ENCODE measurements around the gene DGKI. TPM values are rescaled to one million over a fixed set of nuclear protein-coding genes. Genes with fewer than 3 reads are reported as not detected.

The DGKI gene
- total and polyA plus RNA-seq, 8 donors = under 0.01 to 5.1 (median 0.20) TPM; not detected in 3

- Histone ChIP-seq H3K9me3 (no peaks in the 10 kb centered on the region), H3K4me1 (no peaks in the 10 kb centered on the region), H3K36me3 (no peaks in the 10 kb centered on the region), H3K27ac (no peak overlapping the region), H3K4me3 (no peak overlapping the region), H3K27me3 (no peaks in the 10 kb centered on the region)
- TF ChIP-seq CTCF (IDR thresholded peaks at IDR 0.05) (no peak), EP300 (IDR thresholded peaks at IDR 0.05) (no peak), POLR2AphosphoS5 (IDR thresholded peaks at IDR 0.05) (no peak), POLR2A (IDR thresholded peaks at IDR 0.05) (no peak)
- no peak for DNase-seq
- 59 to 68% (median 62%) methylated on average over 7 of the region's 7 CpGs for WGBS, 5 donors
- intact Hi-C loops (cut with DNase I; ENCODE audit: low total_unique reads) = no loop called here
Measured at GRCh38 chr7:137399827-137400823, 446.6 kb downstream of the DGKI start.

GRCh38 chr7:137396051-137396450, 450.7 kb downstream of the DGKI start:
- Histone ChIP-seq H3K4me1 (no peaks in the 10 kb centered on the region), H3K9me3 (no peaks in the 10 kb centered on the region), H3K27ac (no peak overlapping the region), H3K27me3 (no peaks in the 10 kb centered on the region), H3K36me3 (no peaks in the 10 kb centered on the region), H3K4me3 (no peak overlapping the region)
- WGBS, 5 donors = 79 to 91% (median 89%) methylated on average over 3 to 4 of the region's 4 CpGs
- TF ChIP-seq POLR2AphosphoS5 (IDR thresholded peaks at IDR 0.05) (no peak), CTCF (IDR thresholded peaks at IDR 0.05) (no peak), EP300 (IDR thresholded peaks at IDR 0.05) (no peak), POLR2A (IDR thresholded peaks at IDR 0.05) (no peak)
- no peak for DNase-seq
- intact Hi-C loops (cut with DNase I; ENCODE audit: low total_unique reads) = no loop called here

- WGBS, 5 donors = 76 to 88% (median 86%) methylated on average over 9 of the region's 9 CpGs
- intact Hi-C loops (cut with DNase I; ENCODE audit: low total_unique reads) = no loop called here
- Histone ChIP-seq H3K36me3 (no peaks in the 10 kb centered on the region), H3K9me3 (no peaks in the 10 kb centered on the region), H3K4me3 (no peak overlapping the region), H3K27me3 (no peaks in the 10 kb centered on the region), H3K27ac (no peak overlapping the region), H3K4me1 (no peaks in the 10 kb centered on the region)
- TF ChIP-seq POLR2AphosphoS5 (IDR thresholded peaks at IDR 0.05) (no peak), POLR2A (IDR thresholded peaks at IDR 0.05) (no peak), CTCF (IDR thresholded peaks at IDR 0.05) (no peak), EP300 (IDR thresholded peaks at IDR 0.05) (no peak)
- DNase-seq = peak in 1 of 2 donors; percentile 56
Measured at GRCh38 chr7:137395420-137395819, 451.4 kb downstream of the DGKI start.

GRCh38 chr7:137393570-137393969, 453.2 kb downstream of the DGKI start:
- H3K4me1 ChIP-seq = no peaks in the 10 kb centered on the region
- TF ChIP-seq CTCF (IDR thresholded peaks at IDR 0.05) (no peak), EP300 (IDR thresholded peaks at IDR 0.05) (no peak), POLR2A (IDR thresholded peaks at IDR 0.05) (no peak), POLR2AphosphoS5 (IDR thresholded peaks at IDR 0.05) (no peak)
- no peaks in the 10 kb centered on the region for H3K27me3 ChIP-seq
- H3K36me3 ChIP-seq = no peaks in the 10 kb centered on the region
- no peaks in the 10 kb centered on the region for H3K9me3 ChIP-seq
- intact Hi-C loops (cut with DNase I; ENCODE audit: low total_unique reads) = no loop called here
- no peak for DNase-seq
- no peak overlapping the region for H3K4me3 ChIP-seq
- H3K27ac ChIP-seq = no peak overlapping the region

Data from stomach (tissue), 9 donors.